ENCODE data around the gene CLPTM1L. TPM values are rescaled to one million over a fixed set of nuclear protein-coding genes. Genes with fewer than 3 reads are reported as not detected.
A peak's percentile ranks its signal among the peaks of the same experiment; 100 is the strongest.

CLPTM1L gene
- total and polyA plus RNA-seq, 9 of the 15 experiments (the other 6 are each of a cell fraction or from before 2014, with no cell fraction given), result 3.5 to 217 (median 177) TPM

- TF ChIP-seq CTCFL (IDR thresholded peaks at IDR 0.05; ENCODE audit: borderline replicate concordance, insufficient read depth, low read depth, low read length, poor library complexity, severe bottlenecking) (peak; percentile 81), FOXP4 (CRISPR knock-in tag; IDR thresholded peaks at IDR 0.05; ENCODE audit: borderline replicate concordance) (no peak), ZNF224 (CRISPR knock-in tag; IDR thresholded peaks at IDR 0.05) (no peak), NCOR1 (IDR thresholded peaks at IDR 0.05) (no peak), ZNF583 (CRISPR knock-in tag; IDR thresholded peaks at IDR 0.05) (no peak), SNRNP70 (optimal IDR thresholded peaks at IDR 0.05; ENCODE audit: low read depth, low read length) (no peak), TEAD2 (tag; IDR thresholded peaks at IDR 0.05) (no peak), PHF21A (IDR thresholded peaks at IDR 0.05; ENCODE audit: borderline replicate concordance, low read depth) (no peak), PKNOX1 (IDR thresholded peaks at IDR 0.05) (no peak), NRF1 (conservative IDR thresholded peaks at IDR 0.05 in 1 of 2, IDR thresholded peaks at IDR 0.05 in 1 of 2) (peak; percentile 69 to 73), HCFC1 (IDR thresholded peaks at IDR 0.05; ENCODE audit: low read depth, low read length) (peak; percentile 17; the same call in 1 of the 2 replicates), ZSCAN32 (CRISPR knock-in tag; IDR thresholded peaks at IDR 0.05) (no peak), MAFG (tag; conservative IDR thresholded peaks at IDR 0.05) (peak; percentile 78), ZNF699 (CRISPR knock-in tag; IDR thresholded peaks at IDR 0.05; ENCODE audit: insufficient replicate concordance) (no peak), FOS (IDR thresholded peaks at IDR 0.05; ENCODE audit: extremely low read depth, insufficient read length) (peak; percentile 36)
Measured at GRCh38 chr5:1380011-1380817, 35.3 kb upstream of the CLPTM1L start (continued).

Data from K562 (cell line).